ENCODE data around the gene SLC7A4. TPM values are rescaled to one million over a fixed set of nuclear protein-coding genes. Genes with fewer than 3 reads are reported as not detected.
A peak's percentile ranks its signal among the peaks of the same experiment; 100 is the strongest.

The SLC7A4 gene
- total RNA-seq, 4 donors from 2014 or later: 0.23 to 1.2 (median 0.37) TPM

DNA sequence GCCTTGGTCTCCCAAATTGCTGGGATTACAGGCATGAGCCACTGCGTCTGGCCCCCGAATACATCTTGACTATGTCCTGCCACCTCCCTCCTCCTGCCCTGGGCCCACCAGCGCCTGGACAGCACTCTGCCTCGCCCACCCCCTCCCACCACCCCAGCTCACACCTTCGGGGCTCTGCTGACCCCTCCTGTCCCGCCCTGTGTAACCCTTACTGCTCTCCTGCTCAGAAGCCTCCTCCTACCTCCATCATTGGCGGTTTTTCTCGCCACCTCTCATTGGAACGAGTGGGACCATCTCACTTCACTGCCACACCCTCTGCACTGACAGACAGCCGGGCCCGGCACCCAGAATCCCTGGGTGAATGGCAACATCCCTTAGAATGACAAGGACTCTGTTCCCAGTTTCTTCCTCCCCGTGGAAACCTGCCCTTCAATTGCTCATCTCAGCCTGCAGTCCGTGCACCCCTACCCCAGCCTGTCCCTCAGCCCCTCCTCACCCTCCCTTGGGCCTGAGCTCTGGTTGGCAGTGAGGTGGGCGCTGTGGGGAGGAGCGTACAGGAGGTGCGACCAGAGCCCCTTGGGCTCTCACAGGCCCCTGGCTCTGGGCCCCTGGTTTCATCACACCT is 45.6 kb upstream of the SLC7A4 start:
- 64 to 67% methylated on average over 7 of the region's 16 CpGs for WGBS, 2 donors (ENCODE audit: low coverage in 1 of 2)
- H3K27me3 ChIP-seq: peaks cover 17% of the 10 kb centered on the region
- peak; percentile 16 for ATAC-seq
- no peaks in the 10 kb centered on the region for H3K9me3 ChIP-seq
- no peak overlapping the region for H3K4me3 ChIP-seq
- H3K27ac ChIP-seq: no peak overlapping the region
- H3K4me1 ChIP-seq: no peaks in the 10 kb centered on the region
- TF ChIP-seq POLR2AphosphoS5 (IDR thresholded peaks at IDR 0.05) (no peak), EP300 (IDR thresholded peaks at IDR 0.05) (no peak), POLR2A (IDR thresholded peaks at IDR 0.05) (no peak)
- TF ChIP-seq, protein P1, sequence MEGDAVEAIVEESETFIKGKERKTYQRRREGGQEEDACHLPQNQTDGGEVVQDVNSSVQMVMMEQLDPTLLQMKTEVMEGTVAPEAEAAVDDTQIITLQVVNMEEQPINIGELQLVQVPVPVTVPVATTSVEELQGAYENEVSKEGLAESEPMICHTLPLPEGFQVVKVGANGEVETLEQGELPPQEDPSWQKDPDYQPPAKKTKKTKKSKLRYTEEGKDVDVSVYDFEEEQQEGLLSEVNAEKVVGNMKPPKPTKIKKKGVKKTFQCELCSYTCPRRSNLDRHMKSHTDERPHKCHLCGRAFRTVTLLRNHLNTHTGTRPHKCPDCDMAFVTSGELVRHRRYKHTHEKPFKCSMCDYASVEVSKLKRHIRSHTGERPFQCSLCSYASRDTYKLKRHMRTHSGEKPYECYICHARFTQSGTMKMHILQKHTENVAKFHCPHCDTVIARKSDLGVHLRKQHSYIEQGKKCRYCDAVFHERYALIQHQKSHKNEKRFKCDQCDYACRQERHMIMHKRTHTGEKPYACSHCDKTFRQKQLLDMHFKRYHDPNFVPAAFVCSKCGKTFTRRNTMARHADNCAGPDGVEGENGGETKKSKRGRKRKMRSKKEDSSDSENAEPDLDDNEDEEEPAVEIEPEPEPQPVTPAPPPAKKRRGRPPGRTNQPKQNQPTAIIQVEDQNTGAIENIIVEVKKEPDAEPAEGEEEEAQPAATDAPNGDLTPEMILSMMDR (IDR thresholded peaks at IDR 0.05): no peak
- no peaks in the 10 kb centered on the region for H3K36me3 ChIP-seq

DNA sequence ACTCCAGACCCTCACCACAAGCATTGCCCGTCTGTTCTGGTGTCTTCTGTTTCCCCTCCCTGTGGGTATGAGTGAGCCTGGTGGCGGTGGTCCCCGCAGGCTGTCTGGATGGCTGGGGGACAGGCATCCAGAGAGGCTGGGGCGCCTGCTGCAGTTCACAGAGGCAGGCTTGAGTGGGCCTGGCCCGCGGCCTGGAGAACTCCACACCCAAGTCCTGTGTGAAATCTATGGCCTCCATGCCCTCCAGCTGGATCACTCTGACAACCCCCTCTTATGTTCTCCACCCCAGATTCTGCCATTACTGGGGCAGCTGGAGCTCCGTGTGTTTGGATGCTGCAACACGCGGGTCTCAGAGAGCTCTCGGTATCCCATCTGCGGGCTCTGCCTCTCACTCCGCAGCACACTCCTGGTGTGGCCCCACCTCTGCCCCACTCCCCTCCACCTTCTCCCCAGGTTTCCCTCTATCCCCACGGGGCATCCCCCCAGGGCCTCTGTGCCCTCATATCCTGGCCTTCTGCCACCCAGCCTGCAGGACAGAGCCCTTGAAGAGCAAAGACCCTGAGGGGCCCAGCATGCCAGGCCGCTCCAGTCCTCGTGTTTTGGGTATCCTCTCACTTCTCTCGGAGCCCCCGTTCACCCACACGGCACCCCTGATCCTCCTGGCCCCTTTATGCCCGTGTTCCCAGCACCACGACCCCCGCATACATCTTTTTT is 44.7 kb upstream of the SLC7A4 start:
- TF ChIP-seq, protein P1 (IDR thresholded peaks at IDR 0.05): no peak
- TF ChIP-seq POLR2AphosphoS5 (IDR thresholded peaks at IDR 0.05): no peak
- TF ChIP-seq EP300 (IDR thresholded peaks at IDR 0.05): no peak
- no peak for TF ChIP-seq POLR2A (IDR thresholded peaks at IDR 0.05)
- peaks cover 17% of the 10 kb centered on the region for H3K27me3 ChIP-seq
- no peak overlapping the region for H3K4me3 ChIP-seq
- H3K9me3 ChIP-seq: no peaks in the 10 kb centered on the region
- H3K27ac ChIP-seq: no peak overlapping the region
- no peaks in the 10 kb centered on the region for H3K4me1 ChIP-seq
- WGBS, 2 donors (ENCODE audit: low coverage in 1 of 2): 79% methylated on average over 7 of the region's 21 CpGs
- ATAC-seq: no peak
- H3K36me3 ChIP-seq: no peaks in the 10 kb centered on the region

DNA sequence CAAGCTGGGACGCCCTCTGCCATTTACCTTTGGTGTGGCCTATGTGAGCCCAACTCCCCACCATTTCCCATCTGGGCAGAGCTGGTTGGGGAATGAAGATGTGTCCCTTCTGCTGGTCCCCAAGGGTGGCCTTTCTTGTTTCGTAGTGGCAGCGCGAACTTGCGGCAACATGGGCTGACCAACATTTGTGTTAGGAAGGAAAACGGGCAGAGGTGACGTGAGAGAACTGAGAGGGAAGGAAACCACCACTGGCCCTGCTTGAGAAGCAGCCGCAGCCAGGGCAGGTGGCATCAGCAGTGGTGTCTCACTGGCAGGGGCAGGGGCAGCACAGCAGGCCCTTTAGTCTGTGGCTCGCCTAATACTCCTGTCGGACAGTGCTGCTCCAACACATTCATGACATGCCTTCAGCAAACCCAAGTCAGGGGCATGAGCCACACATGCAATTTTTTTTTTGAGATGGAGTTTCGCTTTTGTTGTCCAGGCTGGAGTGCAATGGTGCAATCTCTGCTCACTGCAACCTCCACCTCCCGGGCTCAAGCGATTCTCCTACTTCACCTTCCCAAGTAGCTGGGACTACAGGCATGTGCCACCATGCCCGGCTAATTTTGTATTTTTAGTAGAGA is 43.3 kb upstream of the SLC7A4 start:
- no peaks in the 10 kb centered on the region for H3K36me3 ChIP-seq
- H3K4me1 ChIP-seq: no peaks in the 10 kb centered on the region
- no peaks in the 10 kb centered on the region for H3K9me3 ChIP-seq
- ATAC-seq: no peak
- no peak overlapping the region for H3K4me3 ChIP-seq
- 87% methylated on average over 4 of the region's 14 CpGs; no CpG with 5 or more reads in 1 of the 2 donors for WGBS, 2 donors (ENCODE audit: low coverage in 1 of 2)
- H3K27ac ChIP-seq: no peak overlapping the region
- peaks cover 17% of the 10 kb centered on the region for H3K27me3 ChIP-seq
- TF ChIP-seq, protein P1 (IDR thresholded peaks at IDR 0.05): no peak
- TF ChIP-seq POLR2AphosphoS5 (IDR thresholded peaks at IDR 0.05): no peak
- TF ChIP-seq EP300 (IDR thresholded peaks at IDR 0.05): no peak
- TF ChIP-seq POLR2A (IDR thresholded peaks at IDR 0.05): no peak

DNA sequence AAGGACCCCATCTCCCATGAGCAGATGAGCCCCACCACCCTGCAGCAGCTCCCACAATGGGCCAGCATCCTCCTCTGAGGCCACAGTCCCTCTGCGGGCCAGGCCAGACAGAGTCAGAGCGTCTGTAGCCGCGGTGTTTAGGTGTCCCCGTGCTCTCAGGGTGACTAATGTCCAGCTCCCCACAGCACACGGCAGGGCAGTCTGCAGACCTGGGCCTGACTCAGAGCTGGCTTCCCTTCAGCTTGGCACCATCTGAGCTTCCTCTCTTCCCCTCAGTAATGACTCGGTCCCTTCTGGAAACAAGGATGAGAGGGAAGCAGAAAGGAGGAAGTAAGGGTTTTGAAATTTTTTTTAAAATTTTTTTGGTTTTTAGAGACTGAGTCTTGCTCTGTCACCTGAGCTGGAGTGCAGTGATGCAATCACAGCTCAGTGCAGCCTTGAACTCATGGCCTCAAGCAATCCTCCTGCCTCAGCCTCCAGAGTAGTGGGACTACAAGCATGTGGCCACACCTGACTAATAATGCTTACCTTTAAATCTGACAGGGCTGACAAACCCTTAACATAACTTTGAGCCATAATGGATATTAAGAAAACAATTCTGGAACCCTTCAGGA is 41.8 kb upstream of the SLC7A4 start:
- peak; percentile 41 for ATAC-seq
- 30 to 60% methylated on average over 1 to 3 of the region's 7 CpGs for WGBS, 2 donors (ENCODE audit: low coverage in 1 of 2)

More for the DNA sequence above, 41.8 kb upstream of the SLC7A4 start:
- Histone ChIP-seq H3K9me3 (no peaks in the 10 kb centered on the region), H3K36me3 (no peaks in the 10 kb centered on the region), H3K4me1 (no peaks in the 10 kb centered on the region), H3K27ac (no peak overlapping the region), H3K27me3 (peaks cover 13% of the 10 kb centered on the region), H3K4me3 (no peak overlapping the region)
- TF ChIP-seq, protein P1 (IDR thresholded peaks at IDR 0.05): no peak
- TF ChIP-seq POLR2AphosphoS5 (IDR thresholded peaks at IDR 0.05): no peak
- TF ChIP-seq EP300 (IDR thresholded peaks at IDR 0.05): no peak
- no peak for TF ChIP-seq POLR2A (IDR thresholded peaks at IDR 0.05)

Measured in gastroesophageal sphincter (tissue), 4 donors.